ENCODE data around the gene F13B.

Gene F13B

DNA sequence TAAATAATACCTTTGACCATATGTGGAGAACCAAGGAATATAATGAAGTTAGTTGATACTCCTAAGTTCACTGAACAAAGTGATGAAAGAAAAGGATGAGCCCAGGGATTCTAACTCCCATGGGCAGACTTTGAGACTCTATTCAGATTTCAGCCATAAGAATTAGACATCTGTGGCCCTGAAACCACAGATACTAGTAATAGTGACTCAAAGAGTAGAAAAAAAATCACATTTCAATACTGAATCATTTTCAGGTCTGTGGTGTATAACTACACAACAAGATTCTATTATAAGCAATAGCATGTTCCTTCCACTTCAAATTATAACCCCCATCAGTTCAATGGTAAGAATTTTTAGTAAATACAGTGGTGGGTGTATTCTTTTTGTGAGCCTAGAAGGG is 16.4 kb upstream of the F13B start:
- Histone ChIP-seq H3K4me1 (ENCODE audit: control insufficient read depth in 1 of 2, insufficient read depth in 1 of 2, low read depth in 1 of 2, low read length in 1 of 2) (no peaks in the 10 kb centered on the region), H3K27ac (no peak overlapping the region), H3K27me3 (no peaks in the 10 kb centered on the region), H3K9me3 (peaks cover 4% of the 10 kb centered on the region), H3K4me3 (ENCODE audit: low read depth in 1 of 2, low read length in 1 of 2) (no peak overlapping the region), H3K36me3 (peaks cover 62% of the 10 kb centered on the region)
- TF ChIP-seq, protein P1, sequence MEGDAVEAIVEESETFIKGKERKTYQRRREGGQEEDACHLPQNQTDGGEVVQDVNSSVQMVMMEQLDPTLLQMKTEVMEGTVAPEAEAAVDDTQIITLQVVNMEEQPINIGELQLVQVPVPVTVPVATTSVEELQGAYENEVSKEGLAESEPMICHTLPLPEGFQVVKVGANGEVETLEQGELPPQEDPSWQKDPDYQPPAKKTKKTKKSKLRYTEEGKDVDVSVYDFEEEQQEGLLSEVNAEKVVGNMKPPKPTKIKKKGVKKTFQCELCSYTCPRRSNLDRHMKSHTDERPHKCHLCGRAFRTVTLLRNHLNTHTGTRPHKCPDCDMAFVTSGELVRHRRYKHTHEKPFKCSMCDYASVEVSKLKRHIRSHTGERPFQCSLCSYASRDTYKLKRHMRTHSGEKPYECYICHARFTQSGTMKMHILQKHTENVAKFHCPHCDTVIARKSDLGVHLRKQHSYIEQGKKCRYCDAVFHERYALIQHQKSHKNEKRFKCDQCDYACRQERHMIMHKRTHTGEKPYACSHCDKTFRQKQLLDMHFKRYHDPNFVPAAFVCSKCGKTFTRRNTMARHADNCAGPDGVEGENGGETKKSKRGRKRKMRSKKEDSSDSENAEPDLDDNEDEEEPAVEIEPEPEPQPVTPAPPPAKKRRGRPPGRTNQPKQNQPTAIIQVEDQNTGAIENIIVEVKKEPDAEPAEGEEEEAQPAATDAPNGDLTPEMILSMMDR (IDR thresholded peaks at IDR 0.05), result no peak

- no peak overlapping the region for H3K27ac ChIP-seq
- peaks cover 41% of the 10 kb centered on the region for H3K36me3 ChIP-seq
- H3K4me3 ChIP-seq (ENCODE audit: low read depth in 1 of 2, low read length in 1 of 2), result no peak overlapping the region
- H3K4me1 ChIP-seq (ENCODE audit: control insufficient read depth in 1 of 2, insufficient read depth in 1 of 2, low read depth in 1 of 2, low read length in 1 of 2), result no peaks in the 10 kb centered on the region
- H3K9me3 ChIP-seq, result peaks cover 4% of the 10 kb centered on the region
- TF ChIP-seq, protein P1 (IDR thresholded peaks at IDR 0.05), result no peak
- H3K27me3 ChIP-seq, result no peaks in the 10 kb centered on the region
Observed at GRCh38 chr1:197081117-197081753, 14.2 kb upstream of the F13B start.

GRCh38 chr1:197080323-197080722 is 13.3 kb upstream of the F13B start:
- Histone ChIP-seq H3K27me3 (no peaks in the 10 kb centered on the region), H3K4me3 (ENCODE audit: low read depth in 1 of 2, low read length in 1 of 2) (no peak overlapping the region), H3K27ac (no peak overlapping the region), H3K36me3 (peaks cover 32% of the 10 kb centered on the region), H3K4me1 (ENCODE audit: control insufficient read depth in 1 of 2, insufficient read depth in 1 of 2, low read depth in 1 of 2, low read length in 1 of 2) (no peaks in the 10 kb centered on the region), H3K9me3 (peaks cover 4% of the 10 kb centered on the region)
- TF ChIP-seq, protein P1 (IDR thresholded peaks at IDR 0.05), result no peak

GRCh38 chr1:197076585-197076984 is 9.5 kb upstream of the F13B start:
- Histone ChIP-seq H3K36me3 (no peaks in the 10 kb centered on the region), H3K4me1 (ENCODE audit: control insufficient read depth in 1 of 2, insufficient read depth in 1 of 2, low read depth in 1 of 2, low read length in 1 of 2) (no peaks in the 10 kb centered on the region), H3K27ac (no peak overlapping the region), H3K9me3 (no peaks in the 10 kb centered on the region), H3K27me3 (no peaks in the 10 kb centered on the region), H3K4me3 (ENCODE audit: low read depth in 1 of 2, low read length in 1 of 2) (no peak overlapping the region)
- TF ChIP-seq, protein P1 (IDR thresholded peaks at IDR 0.05), result no peak

- Histone ChIP-seq H3K27me3 (no peaks in the 10 kb centered on the region), H3K27ac (no peak overlapping the region), H3K9me3 (no peaks in the 10 kb centered on the region), H3K4me1 (ENCODE audit: control insufficient read depth in 1 of 2, insufficient read depth in 1 of 2, low read depth in 1 of 2, low read length in 1 of 2) (no peaks in the 10 kb centered on the region), H3K4me3 (ENCODE audit: low read depth in 1 of 2, low read length in 1 of 2) (no peak overlapping the region), H3K36me3 (no peaks in the 10 kb centered on the region)
- TF ChIP-seq, protein P1 (IDR thresholded peaks at IDR 0.05), result no peak
Observed at GRCh38 chr1:197073978-197074377, 6.9 kb upstream of the F13B start.
